ENCODE data around the gene LATS2. TPM values are rescaled to one million over a fixed set of nuclear protein-coding genes. Genes with fewer than 3 reads are reported as not detected.

Gene LATS2
- total RNA-seq, 1 experiment from 2014 or later: 18.8 TPM

GRCh38 chr13:21000647-21001046 lies 60.7 kb downstream of the LATS2 start:
- Histone ChIP-seq H3K27me3 (ENCODE audit: insufficient read depth, low read length) (no peaks in the 10 kb centered on the region), H3K4me2 (ENCODE audit: low read length) (no peak overlapping the region), H2AFZ (ENCODE audit: low read depth, low read length, poor library complexity, severe bottlenecking) (no peak overlapping the region), H3K9ac (ENCODE audit: low read length) (no peak overlapping the region), H3K27ac (ENCODE audit: low read depth, low read length) (no peak overlapping the region), H3K4me1 (ENCODE audit: control insufficient read depth in 1 of 2, insufficient read depth in 2 of 2, low read length in 2 of 2) (no peaks in the 10 kb centered on the region), H3K9me2 (ENCODE audit: insufficient read depth) (no peaks in the 10 kb centered on the region), H3K79me2 (ENCODE audit: insufficient read depth, low read length) (peaks cover 39% of the 10 kb centered on the region), H3K36me3 (ENCODE audit: control insufficient read depth in 1 of 2, insufficient read depth in 2 of 2, low read length in 2 of 2) (no peaks in the 10 kb centered on the region; a peak in 1 of 4 replicates), H3K9me3 (ENCODE audit: control insufficient read depth in 1 of 2, insufficient read depth in 1 of 2, low read depth in 1 of 2, low read length in 2 of 2) (no peaks in the 10 kb centered on the region), H4K20me1 (ENCODE audit: insufficient read depth) (no peaks in the 10 kb centered on the region), H3K4me3 (replicated peaks in 1 of 2; ENCODE audit: low read depth in 1 of 2, low read length in 2 of 2) (no peak overlapping the region)
- intact Hi-C loops (cut with micrococcal nuclease): no loop called here
- ChIA-PET CTCF (no interaction called here), RAD21 (ENCODE audit: low non-redundant PET in 1 of 2, low total read pairs in 2 of 2, uncharacterized antibody in 2 of 2, unreplicated experiment in 2 of 2) (no interaction called here), POLR2A (no interaction called here)
- DNase-seq (ENCODE audit: low read depth, low spot score) (no peak), ATAC-seq (no peak)
- TF ChIP-seq SRF (IDR thresholded peaks at IDR 0.05; ENCODE audit: low read depth) (no peak), ATF3 (IDR thresholded peaks at IDR 0.05) (no peak), EZH2 (IDR thresholded peaks at IDR 0.05) (no peak), CTCF (IDR thresholded peaks at IDR 0.05 in 2 of 3, conservative IDR thresholded peaks at IDR 0.05 in 1 of 3; ENCODE audit: borderline replicate concordance in 1 of 3, insufficient read depth in 1 of 3, low read depth in 2 of 3, low read length in 2 of 3) (no peak), REST (IDR thresholded peaks at IDR 0.05; ENCODE audit: low read depth) (no peak), SP1 (IDR thresholded peaks at IDR 0.05; ENCODE audit: low read depth) (no peak), FOSL1 (IDR thresholded peaks at IDR 0.05; ENCODE audit: low read depth) (no peak), POLR2AphosphoS5 (IDR thresholded peaks at IDR 0.05; ENCODE audit: low read depth, low read length) (no peak), EZH2phosphoT487 (IDR thresholded peaks at IDR 0.05; ENCODE audit: borderline replicate concordance) (no peak), ZFX (IDR thresholded peaks at IDR 0.05) (no peak), TCF7L2 (IDR thresholded peaks at IDR 0.05; ENCODE audit: borderline replicate concordance, extremely low read depth, insufficient read depth, insufficient read length) (no peak), RAD21 (IDR thresholded peaks at IDR 0.05; ENCODE audit: low read depth) (no peak), EGR1 (IDR thresholded peaks at IDR 0.05; ENCODE audit: low read depth) (no peak)
- no TSS peak for BruUV-seq (replicated peaks)

Data from HCT116 (cell line).